K562 (cell line): ENCODE measurements around the gene CD52. TPM values are rescaled to one million over a fixed set of nuclear protein-coding genes. Genes with fewer than 3 reads are reported as not detected.

Experiments used
- ASH1L ChIP-seq: fragments of 450-650 bp; IDR thresholded peaks from 2 replicates; pipeline ENCODE4 v1.6.1; 2018; ENCODE audit warnings: borderline replicate concordance, mild to moderate bottlenecking, low read depth; ENCODE audit not compliant: partially characterized antibody
- BHLHE40 ChIP-seq: IDR thresholded peaks from 2 replicates; pipeline ENCODE4 v1.6.1; 2011; ENCODE audit warnings: low read length, improper control_type of control experiment
- BRD4 ChIP-seq: fragments of 200-600 bp; sonication (generic); IDR thresholded peaks from 2 replicates; pipeline ENCODE4 v1.6.1; 2017; ENCODE audit warnings: inconsistent platforms
- CCNT2 ChIP-seq: IDR thresholded peaks from 2 replicates; pipeline ENCODE4 v1.6.1; 2011; ENCODE audit warnings: borderline replicate concordance, low read depth, mild to moderate bottlenecking, moderate library complexity, mixed read lengths, low read length; ENCODE audit not compliant: insufficient read length; ENCODE audit errors: extremely low read depth
- CSDE1 ChIP-seq, 2 experiments: fragments of 450-650 bp; IDR thresholded peaks; 2 replicates each; pipeline ENCODE4 v1.6.1; 2016; ENCODE audit warnings: mild to moderate bottlenecking in 1 of 2
- MAFF ChIP-seq: IDR thresholded peaks from 2 replicates; pipeline ENCODE4 v1.6.1; 2012; ENCODE audit warnings: low read length, improper control_type of control experiment
- MEIS2 ChIP-seq: fragments of 450-650 bp; IDR thresholded peaks from 2 replicates; pipeline ENCODE4 v1.6.1; 2014; ENCODE audit warnings: mild to moderate bottlenecking; ENCODE audit not compliant: partially characterized antibody
- MYBL2 ChIP-seq, 2 experiments: fragments of 450-650 bp in 1 of 2; sonication (generic) in 1 of 2; formaldehyde crosslinking in 1 of 2; IDR thresholded peaks; 2 replicates each; pipeline versions ENCODE4 v1.6.1 to v1.8.1; 2017 to 2022; ENCODE audit warnings: borderline replicate concordance in 1 of 2, inconsistent platforms in 1 of 2, low read depth in 1 of 2, mild to moderate bottlenecking in 1 of 2, missing genetic modification reagents in 1 of 2, moderate library complexity in 1 of 2
- NFE2L1 ChIP-seq: fragments of 450-650 bp; IDR thresholded peaks from 2 replicates; pipeline ENCODE4 v1.6.1; 2016; ENCODE audit warnings: missing genetic modification characterization, low read depth, mild to moderate bottlenecking, missing compliant biosample characterization, moderate library complexity, borderline replicate concordance
- RFX1 ChIP-seq: fragments of 450-650 bp; IDR thresholded peaks from 2 replicates; pipeline ENCODE4 v1.6.1; 2016; ENCODE audit warnings: mild to moderate bottlenecking, moderate library complexity
- SLC30A9 ChIP-seq: fragments of 250-450 bp; sonication (Bioruptor Pico); IDR thresholded peaks from 2 replicates; pipeline ENCODE4 v1.8.0; 2022; ENCODE audit warnings: mild to moderate bottlenecking, moderate library complexity
- TBL1XR1 ChIP-seq, 2 experiments: IDR thresholded peaks; 2 replicates each; pipeline ENCODE4 v1.6.1; 2012; ENCODE audit warnings: improper control_type of control experiment in 2 of 2, low read length in 2 of 2, mild to moderate bottlenecking in 1 of 2
- ZKSCAN8 ChIP-seq: fragments of 200-800 bp; sonication (Bioruptor generic); IDR thresholded peaks from 2 replicates; pipeline ENCODE4 v1.6.1; 2016; ENCODE audit warnings: missing genetic modification characterization, missing compliant biosample characterization
- polyA plus RNA-seq, 8 experiments: library from polyadenylated mRNA; depleted of rRNA in 4 of 8; stranded (reverse) in 5 of 8; unstranded in 3 of 8; fragments of >200 nt; fragmentation: Nextera tagmentation in 2 of 8; fragmentation: Illumina TruSeq in 1 of 8; extraction: Ambion mirVana in 2 of 8; extraction: Trizol in 1 of 8; gene quantifications; 2 replicates each; pipeline versions ENCODE4 v1.2.1 to v1.2.3, GENCODE V29; 2011 to 2014; ENCODE audit warnings: inconsistent platforms in 1 of 8, missing spikeins in 1 of 8
- total RNA-seq, 7 experiments: library from RNA; depleted of rRNA in 6 of 7; stranded (reverse); fragments of >200 nt in 6 of 7; fragmentation: Illumina TruSeq in 2 of 7; extraction: Trizol in 2 of 7; gene quantifications; 2 replicates each; pipeline versions ENCODE4 v1.2.1 to v1.2.3, GENCODE V29; 2011 to 2021; ENCODE audit warnings: low replicate concordance in 1 of 7
- TF ChIP-seq, protein P1 (sequence below), 3 experiments: IDR thresholded peaks in 2 of 3; conservative IDR thresholded peaks in 1 of 3; 2 replicates each; pipeline ENCODE4 v1.5.1; 2011 to 2012; ENCODE audit warnings: low read length in 3 of 3, mild to moderate bottlenecking in 3 of 3, control low read depth in 2 of 3, improper control_type of control experiment in 1 of 3, inconsistent platforms in 1 of 3, low read depth in 1 of 3, mixed read lengths in 1 of 3, moderate library complexity in 1 of 3; ENCODE audit not compliant: insufficient read depth in 2 of 3
- TF ChIP-seq, protein P2 (sequence below): fragments of 250-450 bp; sonication (Bioruptor Pico); IDR thresholded peaks from 2 replicates; pipeline ENCODE4 v1.8.0; 2021; ENCODE audit warnings: moderate library complexity, mild to moderate bottlenecking, inconsistent platforms

CD52 gene
- total and polyA plus RNA-seq, 9 of the 15 experiments (the other 6 are each of a cell fraction or from before 2014, with no cell fraction given), result 34.9 to 488 (median 173) TPM

DNA sequence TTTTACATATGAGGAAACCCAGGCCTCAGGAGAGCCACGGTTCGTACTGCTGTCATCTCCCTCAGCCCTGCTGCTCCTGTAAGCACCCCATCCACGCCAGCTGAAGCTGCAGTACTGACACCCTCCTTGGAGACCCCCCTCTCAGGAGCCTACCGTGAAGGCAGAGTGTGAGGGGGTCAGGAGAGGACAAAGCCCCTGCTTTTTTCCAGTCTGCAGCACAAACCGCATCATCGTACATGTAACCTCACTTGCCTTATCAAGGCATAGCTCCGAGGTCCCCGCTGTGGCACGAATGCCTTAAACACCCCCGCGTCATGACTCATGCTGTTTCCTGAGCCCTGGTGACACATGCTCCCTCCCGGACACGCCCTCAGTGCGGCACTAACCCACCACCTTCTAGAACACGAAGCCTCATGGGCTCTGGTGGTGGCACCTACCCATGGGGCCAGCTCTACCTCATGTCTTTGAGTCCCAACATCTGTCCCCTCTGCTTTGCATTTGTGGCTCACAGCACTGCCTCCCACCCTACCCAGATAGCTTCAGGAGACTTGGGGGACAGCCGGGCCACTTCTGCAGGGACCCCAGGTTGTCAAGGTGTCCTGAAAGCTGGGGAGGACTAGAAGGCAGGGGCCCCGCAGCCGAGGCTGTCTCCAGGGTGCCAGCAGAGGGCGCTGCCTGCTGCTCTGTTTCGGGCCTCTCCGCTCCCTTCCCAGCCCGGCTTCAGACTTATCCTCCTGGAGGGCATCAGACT lies 33.0 kb upstream of the CD52 start (continued):
- TF ChIP-seq NFE2L1 (tag) (no peak), BHLHE40 (peak; percentile 94), SLC30A9 (CRISPR knock-in tag) (no peak), ZKSCAN8 (no peak), MYBL2 (IDR thresholded peaks at IDR 0.05; ENCODE audit: low read depth) (no peak), MYBL2 (CRISPR knock-in tag; IDR thresholded peaks at IDR 0.05; ENCODE audit: borderline replicate concordance) (no peak), RFX1 (no peak), TBL1XR1 (IDR thresholded peaks at IDR 0.05; ENCODE audit: low read length in 2 of 2) (peak; percentile 60 to 85), CSDE1 (IDR thresholded peaks at IDR 0.05) (no peak), MAFF (peak; percentile 66), MEIS2 (peak; percentile 84), CCNT2 (peak; percentile 81), ASH1L (no peak), BRD4 (no peak)
- TF ChIP-seq, protein P1, sequence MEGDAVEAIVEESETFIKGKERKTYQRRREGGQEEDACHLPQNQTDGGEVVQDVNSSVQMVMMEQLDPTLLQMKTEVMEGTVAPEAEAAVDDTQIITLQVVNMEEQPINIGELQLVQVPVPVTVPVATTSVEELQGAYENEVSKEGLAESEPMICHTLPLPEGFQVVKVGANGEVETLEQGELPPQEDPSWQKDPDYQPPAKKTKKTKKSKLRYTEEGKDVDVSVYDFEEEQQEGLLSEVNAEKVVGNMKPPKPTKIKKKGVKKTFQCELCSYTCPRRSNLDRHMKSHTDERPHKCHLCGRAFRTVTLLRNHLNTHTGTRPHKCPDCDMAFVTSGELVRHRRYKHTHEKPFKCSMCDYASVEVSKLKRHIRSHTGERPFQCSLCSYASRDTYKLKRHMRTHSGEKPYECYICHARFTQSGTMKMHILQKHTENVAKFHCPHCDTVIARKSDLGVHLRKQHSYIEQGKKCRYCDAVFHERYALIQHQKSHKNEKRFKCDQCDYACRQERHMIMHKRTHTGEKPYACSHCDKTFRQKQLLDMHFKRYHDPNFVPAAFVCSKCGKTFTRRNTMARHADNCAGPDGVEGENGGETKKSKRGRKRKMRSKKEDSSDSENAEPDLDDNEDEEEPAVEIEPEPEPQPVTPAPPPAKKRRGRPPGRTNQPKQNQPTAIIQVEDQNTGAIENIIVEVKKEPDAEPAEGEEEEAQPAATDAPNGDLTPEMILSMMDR (IDR thresholded peaks at IDR 0.05 in 2 of 3, conservative IDR thresholded peaks at IDR 0.05 in 1 of 3; ENCODE audit: insufficient read depth in 2 of 3, low read depth in 1 of 3, low read length in 3 of 3), result peak; percentile 89 to 97 (median 92)
- TF ChIP-seq, protein P2, sequence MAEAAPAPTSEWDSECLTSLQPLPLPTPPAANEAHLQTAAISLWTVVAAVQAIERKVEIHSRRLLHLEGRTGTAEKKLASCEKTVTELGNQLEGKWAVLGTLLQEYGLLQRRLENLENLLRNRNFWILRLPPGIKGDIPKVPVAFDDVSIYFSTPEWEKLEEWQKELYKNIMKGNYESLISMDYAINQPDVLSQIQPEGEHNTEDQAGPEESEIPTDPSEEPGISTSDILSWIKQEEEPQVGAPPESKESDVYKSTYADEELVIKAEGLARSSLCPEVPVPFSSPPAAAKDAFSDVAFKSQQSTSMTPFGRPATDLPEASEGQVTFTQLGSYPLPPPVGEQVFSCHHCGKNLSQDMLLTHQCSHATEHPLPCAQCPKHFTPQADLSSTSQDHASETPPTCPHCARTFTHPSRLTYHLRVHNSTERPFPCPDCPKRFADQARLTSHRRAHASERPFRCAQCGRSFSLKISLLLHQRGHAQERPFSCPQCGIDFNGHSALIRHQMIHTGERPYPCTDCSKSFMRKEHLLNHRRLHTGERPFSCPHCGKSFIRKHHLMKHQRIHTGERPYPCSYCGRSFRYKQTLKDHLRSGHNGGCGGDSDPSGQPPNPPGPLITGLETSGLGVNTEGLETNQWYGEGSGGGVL (CRISPR knock-in tag), result no peak
